Activated CD4-positive, alpha-beta memory T cell treated with anti-CD3 and anti-CD28 coated beads, Interleukin-2, amount 10 ng/mL, durations not matched to agents 7 days and 5 days (primary cell): ENCODE data around the gene FOXK2. TPM values are rescaled to one million over a fixed set of nuclear protein-coding genes. Genes with fewer than 3 reads are reported as not detected.

Experiments used
- CTCF ChIA-PET: fragments of 350-600 bp; sonication (Branson Sonifier 250); formaldehyde crosslinking; loops from one replicate; lab custom pipeline; 2021; ENCODE audit warnings: antibody characterized with exemption, inconsistent platforms; lab: Charles Lee
- POLR2A ChIA-PET: fragments of 350-600 bp; sonication (Branson Sonifier 250); formaldehyde crosslinking; loops from one replicate; lab custom pipeline; 2021; ENCODE audit warnings: antibody characterized with exemption; lab: Charles Lee
- DNase-seq: peaks from one replicate; pipeline ENCODE4 v3.0.0-alpha.2; 2020
- H3K27ac Mint-ChIP-seq: one replicate; pipeline ENCODE4 v1.8.0; 2021; ENCODE audit warnings: mild to moderate bottlenecking, mixed read lengths
- H3K27me3 Mint-ChIP-seq: one replicate; pipeline ENCODE4 v1.8.0; 2021; ENCODE audit warnings: mixed read lengths
- H3K36me3 Mint-ChIP-seq: one replicate; pipeline ENCODE4 v1.8.0; 2021; ENCODE audit warnings: low read depth, mixed read lengths
- H3K4me1 Mint-ChIP-seq: one replicate; pipeline ENCODE4 v1.8.0; 2021; ENCODE audit warnings: mixed read lengths
- H3K4me3 Mint-ChIP-seq: one replicate; pipeline ENCODE4 v1.8.0; 2021; ENCODE audit warnings: mild to moderate bottlenecking, mixed read lengths
- H3K9me3 Mint-ChIP-seq: one replicate; pipeline ENCODE4 v1.8.0; 2021; ENCODE audit warnings: mixed read lengths
- total RNA-seq, 2 experiments: library from RNA; stranded (reverse); gene quantifications; one replicate each; pipeline ENCODE4 v1.2.3, GENCODE V29; 2021

The FOXK2 gene
- total RNA-seq, 2 experiments from 2014 or later: 53.3 to 68.2 TPM

DNA sequence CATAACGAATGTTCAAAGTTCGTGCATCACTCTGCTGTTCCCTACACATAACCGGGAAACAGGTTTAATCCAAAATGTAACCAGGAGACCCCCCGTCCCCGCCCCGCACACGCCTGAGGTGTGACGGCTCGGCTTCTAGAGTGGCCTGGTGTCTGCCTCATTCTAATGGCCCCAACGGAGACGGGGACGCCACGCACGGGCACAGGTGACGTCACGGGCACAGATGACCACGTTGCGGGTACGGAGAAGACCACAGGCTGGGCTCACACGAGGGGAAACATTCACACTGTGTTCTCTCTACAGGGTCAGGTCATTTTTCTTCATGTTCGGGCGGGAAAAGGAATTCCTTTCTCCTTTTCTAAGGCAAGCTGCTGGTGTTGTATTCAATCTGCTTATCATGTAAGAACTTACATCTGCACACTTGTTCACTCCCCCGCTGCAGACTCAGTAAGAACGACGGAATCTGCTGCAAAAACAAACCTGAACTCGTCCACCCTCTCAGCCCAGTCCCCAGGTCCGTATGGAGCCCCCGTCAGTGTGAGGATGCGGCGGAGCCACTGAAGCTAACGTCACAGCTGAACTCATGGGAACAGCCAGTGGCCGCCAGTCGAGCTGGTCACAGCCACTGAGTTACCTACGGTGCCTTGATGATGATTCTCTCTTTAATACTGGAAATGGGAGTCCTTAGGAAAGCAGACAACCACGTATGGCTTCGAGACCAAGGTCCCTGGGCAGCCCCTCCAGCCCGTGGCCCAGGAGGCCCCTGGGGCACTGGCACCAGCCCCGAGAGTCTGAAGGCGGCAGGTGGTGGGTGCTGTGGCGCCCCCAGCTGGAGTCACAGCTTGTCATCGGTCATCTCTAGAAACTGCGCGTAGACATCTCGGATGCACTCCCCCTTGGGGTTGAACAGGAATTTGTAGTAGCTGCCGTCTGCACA lies 95.8 kb downstream of the FOXK2 start:
- Mint-ChIP-seq H3K4me1 (no peaks in the 10 kb centered on the region), H3K9me3 (no peaks in the 10 kb centered on the region), H3K4me3 (no peak overlapping the region), H3K27ac (no peak overlapping the region), H3K27me3 (no peaks in the 10 kb centered on the region), H3K36me3 (peaks cover 46% of the 10 kb centered on the region)
- CTCF ChIA-PET: interaction anchor here (0.6 kb wide), 1 partner anchor 8 kb away, joined by 3 read pairs; no protein-coding TSS in a partner anchor
- DNase-seq: no peak
- POLR2A ChIA-PET: no interaction called here

DNA sequence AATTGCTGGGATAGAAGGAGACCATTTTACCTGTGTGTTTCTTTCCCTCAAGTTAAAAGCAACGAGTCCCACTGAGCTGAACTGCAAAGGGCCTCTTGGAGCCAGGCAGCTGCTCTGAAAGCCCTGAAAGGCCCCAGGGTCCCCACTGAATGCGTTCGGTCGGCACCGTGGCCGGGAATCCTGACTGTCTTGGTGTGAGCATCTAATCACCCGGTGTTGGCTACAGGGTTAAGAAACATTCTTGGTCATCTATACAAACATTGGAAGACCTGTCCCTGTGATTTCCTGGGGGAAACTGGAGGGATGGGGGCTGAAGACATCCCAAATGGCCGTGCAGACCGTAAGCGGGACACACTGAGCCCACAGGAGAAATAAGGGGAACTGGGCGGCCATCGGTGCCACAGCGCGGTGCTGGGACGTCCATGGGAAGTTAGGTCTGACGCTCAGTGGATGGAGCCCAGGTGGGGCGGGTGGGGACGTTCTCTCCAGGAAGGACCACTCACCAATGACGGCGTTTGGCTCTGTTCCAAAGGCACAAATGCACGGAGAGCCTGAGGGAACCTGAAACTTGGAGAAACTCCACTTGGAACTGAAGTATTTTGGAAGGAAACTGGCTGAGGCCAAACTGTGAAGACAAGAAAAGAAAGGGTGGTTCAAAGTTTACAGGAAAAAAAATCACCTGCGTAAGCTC lies 96.6 kb downstream of the FOXK2 start:
- no peaks in the 10 kb centered on the region for H3K27me3 Mint-ChIP-seq
- ChIA-PET POLR2A (no interaction called here), CTCF (no interaction called here)
- no peak overlapping the region for H3K27ac Mint-ChIP-seq
- peaks cover 53% of the 10 kb centered on the region for H3K36me3 Mint-ChIP-seq
- H3K4me3 Mint-ChIP-seq: no peak overlapping the region
- no peaks in the 10 kb centered on the region for H3K4me1 Mint-ChIP-seq
- H3K9me3 Mint-ChIP-seq: no peaks in the 10 kb centered on the region
- DNase-seq: no peak

DNA sequence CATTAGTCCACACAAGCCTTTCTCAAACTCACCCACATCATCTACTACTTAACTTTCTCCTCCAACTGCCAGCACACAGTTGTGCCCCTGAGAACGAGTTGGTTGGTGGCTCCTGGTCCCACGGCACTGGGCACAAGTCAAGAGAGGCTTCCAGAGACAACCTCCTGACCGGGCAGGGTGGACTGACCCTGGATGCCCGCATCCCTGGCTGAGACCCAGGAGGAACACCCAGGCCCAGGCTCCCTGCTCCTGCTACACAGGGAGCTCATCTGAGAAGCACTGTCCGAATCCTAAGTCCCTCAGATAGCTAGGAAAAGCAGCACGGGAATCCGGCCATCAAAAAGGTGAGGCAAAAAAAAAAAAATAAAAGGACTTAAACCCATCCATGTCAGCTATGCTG lies 99.7 kb downstream of the FOXK2 start:
- H3K4me3 Mint-ChIP-seq: no peak overlapping the region
- no peaks in the 10 kb centered on the region for H3K4me1 Mint-ChIP-seq
- POLR2A ChIA-PET: interaction anchor here (0.6 kb wide), 1 partner anchor 29 kb away, joined by 3 read pairs; the partner anchor contains the start of gene WDR45B
- CTCF ChIA-PET: no interaction called here
- H3K27ac Mint-ChIP-seq: no peak overlapping the region
- H3K27me3 Mint-ChIP-seq: no peaks in the 10 kb centered on the region
- H3K36me3 Mint-ChIP-seq: peaks cover 62% of the 10 kb centered on the region
- no peaks in the 10 kb centered on the region for H3K9me3 Mint-ChIP-seq
- no peak for DNase-seq

DNA sequence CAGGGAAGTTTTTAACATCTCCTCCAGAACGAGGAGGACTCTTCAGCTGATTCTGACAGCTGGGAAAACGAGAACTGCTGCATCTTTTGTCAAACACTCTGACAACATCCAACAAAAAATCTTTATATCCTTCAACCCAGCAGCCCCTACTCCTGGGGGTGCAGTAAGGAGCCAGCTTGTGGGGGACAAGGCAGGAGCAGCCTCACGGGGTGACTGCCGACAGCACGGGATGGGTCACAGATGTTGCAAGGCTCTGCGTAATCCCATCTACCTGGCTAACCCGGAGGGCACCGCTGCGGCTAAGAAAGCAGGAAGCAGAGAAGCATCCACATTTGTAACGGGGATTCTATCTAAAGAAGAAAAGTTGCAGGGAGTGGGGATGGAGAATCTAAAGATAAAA lies 100.1 kb downstream of the FOXK2 start:
- H3K36me3 Mint-ChIP-seq: peaks cover 58% of the 10 kb centered on the region
- no peak for DNase-seq
- CTCF ChIA-PET: no interaction called here
- no peak overlapping the region for H3K4me3 Mint-ChIP-seq
- H3K4me1 Mint-ChIP-seq: no peaks in the 10 kb centered on the region
- POLR2A ChIA-PET: interaction anchor here (0.6 kb wide), 1 partner anchor 28 kb away, joined by 3 read pairs; the partner anchor contains the start of gene WDR45B
- no peaks in the 10 kb centered on the region for H3K27me3 Mint-ChIP-seq
- no peaks in the 10 kb centered on the region for H3K9me3 Mint-ChIP-seq
- H3K27ac Mint-ChIP-seq: peak overlapping the region; percentile 16

DNA sequence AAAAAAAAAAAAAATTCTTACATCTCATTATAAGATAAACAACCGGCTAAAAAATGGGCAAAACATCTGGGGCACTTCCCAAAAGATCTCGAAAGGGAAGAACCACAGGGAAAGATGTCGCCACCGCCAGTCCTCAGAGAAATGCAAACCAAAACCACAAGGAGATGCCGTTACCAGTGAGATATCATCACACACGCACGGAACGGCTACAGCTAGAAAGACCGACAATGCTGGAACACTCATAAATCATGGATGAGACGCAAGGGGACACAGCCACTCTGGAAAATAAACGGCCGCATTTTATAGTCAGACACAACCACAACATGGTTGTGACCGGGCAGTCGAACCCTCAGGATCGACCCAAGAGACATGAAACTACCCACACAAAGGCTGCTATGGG lies 104.2 kb downstream of the FOXK2 start:
- POLR2A ChIA-PET: no interaction called here
- DNase-seq: no peak
- CTCF ChIA-PET: no interaction called here
- H3K4me1 Mint-ChIP-seq: no peaks in the 10 kb centered on the region
- H3K36me3 Mint-ChIP-seq: peaks cover 55% of the 10 kb centered on the region
- H3K27ac Mint-ChIP-seq: no peak overlapping the region
- H3K27me3 Mint-ChIP-seq: no peaks in the 10 kb centered on the region
- no peaks in the 10 kb centered on the region for H3K9me3 Mint-ChIP-seq
- no peak overlapping the region for H3K4me3 Mint-ChIP-seq

DNA sequence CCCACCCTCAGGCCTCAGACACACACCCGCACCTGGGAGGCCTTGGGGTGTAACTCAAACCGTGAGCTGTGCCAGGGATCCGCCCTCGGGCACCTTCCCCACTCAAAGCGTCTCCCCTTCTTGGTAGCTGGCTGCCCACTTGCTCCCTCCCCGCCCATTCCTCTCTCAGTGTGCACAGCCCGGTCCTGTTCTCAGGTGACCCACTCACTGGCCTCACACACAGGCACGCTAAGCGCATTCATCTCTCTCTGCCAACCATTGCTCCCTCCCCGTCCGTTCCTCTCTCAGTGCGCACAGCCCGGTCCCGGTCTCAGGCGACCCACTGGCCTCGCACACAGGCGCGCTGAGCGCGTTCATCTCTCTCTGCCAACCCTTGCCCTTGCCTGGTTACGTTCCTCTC lies 107.9 kb downstream of the FOXK2 start:
- DNase-seq: no peak
- H3K27me3 Mint-ChIP-seq: no peaks in the 10 kb centered on the region
- no peaks in the 10 kb centered on the region for H3K9me3 Mint-ChIP-seq
- H3K4me3 Mint-ChIP-seq: no peak overlapping the region
- H3K27ac Mint-ChIP-seq: no peak overlapping the region
- H3K4me1 Mint-ChIP-seq: no peaks in the 10 kb centered on the region
- ChIA-PET CTCF (no interaction called here), POLR2A (no interaction called here)
- H3K36me3 Mint-ChIP-seq: peaks cover 44% of the 10 kb centered on the region

DNA sequence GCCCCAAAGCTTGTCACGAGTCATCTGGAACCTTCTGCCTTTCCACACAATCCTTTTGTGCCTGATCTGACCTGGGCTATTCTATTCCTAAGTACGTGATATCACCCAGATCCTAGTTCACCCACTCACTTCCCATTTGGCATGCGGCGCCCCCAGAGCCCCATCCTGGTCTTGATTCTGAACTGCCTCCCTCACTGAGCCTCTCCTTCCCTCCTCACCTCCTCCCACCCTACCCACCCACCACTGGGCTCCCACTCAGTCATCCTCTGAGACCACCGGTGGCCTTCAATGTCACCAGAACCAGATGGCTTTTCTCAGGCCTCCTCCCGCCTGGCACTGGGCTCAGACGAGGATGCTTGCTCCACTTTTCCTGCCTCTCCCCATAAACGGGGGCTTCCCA lies 110.2 kb downstream of the FOXK2 start:
- Mint-ChIP-seq H3K27me3 (no peaks in the 10 kb centered on the region), H3K4me1 (peaks cover 9% of the 10 kb centered on the region), H3K36me3 (peaks cover 45% of the 10 kb centered on the region), H3K27ac (no peak overlapping the region), H3K9me3 (no peaks in the 10 kb centered on the region), H3K4me3 (no peak overlapping the region)
- CTCF ChIA-PET: no interaction called here
- DNase-seq: no peak
- POLR2A ChIA-PET: no interaction called here

DNA sequence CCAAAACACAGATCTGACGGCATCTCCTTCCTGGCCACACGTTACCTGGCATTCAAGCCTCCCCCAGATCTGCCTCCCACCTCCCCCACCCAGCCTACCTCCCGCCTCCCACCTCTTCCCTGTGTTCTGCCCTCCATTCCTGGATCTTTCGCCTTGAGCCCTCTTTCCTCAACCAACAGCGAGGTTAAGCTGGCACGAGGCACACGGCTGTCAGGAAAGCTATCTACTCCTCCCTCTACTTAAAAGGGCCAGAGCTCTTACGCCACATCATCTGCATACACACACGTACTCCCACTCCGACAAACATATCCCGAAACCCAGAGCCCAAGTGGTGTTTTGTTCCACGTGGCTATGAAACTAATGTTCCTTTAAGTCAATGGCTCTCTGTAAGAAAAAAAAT lies 110.7 kb downstream of the FOXK2 start:
- DNase-seq: no peak
- Mint-ChIP-seq H3K9me3 (no peaks in the 10 kb centered on the region), H3K4me3 (no peak overlapping the region), H3K27ac (no peak overlapping the region), H3K36me3 (peaks cover 41% of the 10 kb centered on the region), H3K4me1 (peaks cover 10% of the 10 kb centered on the region), H3K27me3 (no peaks in the 10 kb centered on the region)
- ChIA-PET CTCF (no interaction called here), POLR2A (no interaction called here)

DNA sequence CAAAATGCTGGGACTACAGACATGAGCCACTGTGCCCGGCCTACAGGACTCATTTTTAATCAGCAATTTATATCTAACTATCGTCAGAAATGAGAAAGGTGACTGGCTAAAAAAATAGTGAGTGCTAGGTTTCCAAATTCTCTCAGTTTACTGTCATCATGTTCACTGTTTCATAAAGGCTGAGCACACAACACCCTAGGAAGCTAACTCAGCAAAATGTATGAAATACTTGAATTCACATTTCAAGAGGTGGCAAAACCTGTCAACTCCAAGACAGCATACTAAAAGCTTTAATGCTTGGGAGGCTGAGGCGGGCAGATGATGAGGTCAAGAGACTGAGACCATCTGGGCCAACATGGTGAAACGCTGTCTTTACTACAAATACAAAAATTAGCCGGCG lies 112.0 kb downstream of the FOXK2 start:
- no peak for DNase-seq
- POLR2A ChIA-PET: interaction anchor here (1.8 kb wide), 1 partner anchor 9 kb away, joined by 5 read pairs; no protein-coding TSS in a partner anchor
- H3K36me3 Mint-ChIP-seq: peaks cover 41% of the 10 kb centered on the region
- no peaks in the 10 kb centered on the region for H3K27me3 Mint-ChIP-seq
- peaks cover 14% of the 10 kb centered on the region for H3K4me1 Mint-ChIP-seq
- H3K4me3 Mint-ChIP-seq: no peak overlapping the region
- CTCF ChIA-PET: interaction anchor here (1.1 kb wide), 1 partner anchor 9 kb away, joined by 3 read pairs; no protein-coding TSS in a partner anchor
- H3K9me3 Mint-ChIP-seq: no peaks in the 10 kb centered on the region
- no peak overlapping the region for H3K27ac Mint-ChIP-seq

DNA sequence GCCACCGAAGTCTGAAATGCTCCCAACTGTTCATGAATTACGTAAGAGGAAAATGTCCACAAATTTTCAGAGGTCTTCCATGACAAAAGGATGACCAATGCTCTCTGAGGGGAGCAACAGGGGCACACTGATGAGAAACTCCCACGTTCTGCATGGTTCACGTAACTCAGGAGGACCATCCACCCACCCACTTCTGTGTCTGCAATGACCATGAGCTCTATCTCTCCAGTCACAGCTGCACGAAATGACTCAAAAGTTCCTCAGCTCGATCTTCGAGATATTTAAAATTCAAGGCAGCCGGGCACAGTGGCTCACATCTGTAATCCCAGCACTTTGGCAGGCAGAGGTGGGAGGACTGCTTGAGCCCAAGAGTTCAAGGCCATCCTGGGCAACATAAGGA lies 112.9 kb downstream of the FOXK2 start:
- H3K27me3 Mint-ChIP-seq: no peaks in the 10 kb centered on the region
- H3K36me3 Mint-ChIP-seq: peaks cover 40% of the 10 kb centered on the region
- ChIA-PET POLR2A (interaction anchor here (1.8 kb wide), 1 partner anchor 10 kb away, joined by 5 read pairs; no protein-coding TSS in a partner anchor), CTCF (interaction anchor here (0.6 to 1.1 kb wide), 2 partner anchors 10 to 284 kb away, joined by 3 read pairs; no protein-coding TSS in a partner anchor)
- H3K4me3 Mint-ChIP-seq: no peak overlapping the region
- H3K4me1 Mint-ChIP-seq: peaks cover 20% of the 10 kb centered on the region
- H3K9me3 Mint-ChIP-seq: no peaks in the 10 kb centered on the region
- DNase-seq: no peak
- H3K27ac Mint-ChIP-seq: no peak overlapping the region

DNA sequence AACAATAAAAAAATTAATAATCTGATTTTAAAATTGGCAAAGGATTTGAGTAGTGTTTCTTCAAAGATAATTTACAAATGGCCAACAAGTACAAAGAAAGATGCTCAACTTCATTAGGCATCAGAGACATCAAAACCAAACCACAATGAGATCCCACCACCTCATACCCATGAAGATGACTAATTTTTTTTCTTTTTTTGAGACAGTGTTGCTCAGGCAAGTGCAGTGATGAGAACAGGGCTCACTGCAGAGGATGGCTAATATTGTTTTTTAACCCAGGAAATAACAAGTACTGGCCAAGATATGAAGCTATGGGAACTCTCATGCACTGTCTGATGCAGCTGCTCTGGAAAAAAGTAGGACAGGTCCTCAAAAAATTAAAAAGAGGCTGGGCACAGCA lies 113.8 kb downstream of the FOXK2 start:
- no peaks in the 10 kb centered on the region for H3K9me3 Mint-ChIP-seq
- ChIA-PET POLR2A (no interaction called here), CTCF (no interaction called here)
- no peak for DNase-seq
- peaks cover 40% of the 10 kb centered on the region for H3K36me3 Mint-ChIP-seq
- H3K4me3 Mint-ChIP-seq: no peak overlapping the region
- H3K27ac Mint-ChIP-seq: no peak overlapping the region
- peaks cover 24% of the 10 kb centered on the region for H3K4me1 Mint-ChIP-seq
- no peaks in the 10 kb centered on the region for H3K27me3 Mint-ChIP-seq

DNA sequence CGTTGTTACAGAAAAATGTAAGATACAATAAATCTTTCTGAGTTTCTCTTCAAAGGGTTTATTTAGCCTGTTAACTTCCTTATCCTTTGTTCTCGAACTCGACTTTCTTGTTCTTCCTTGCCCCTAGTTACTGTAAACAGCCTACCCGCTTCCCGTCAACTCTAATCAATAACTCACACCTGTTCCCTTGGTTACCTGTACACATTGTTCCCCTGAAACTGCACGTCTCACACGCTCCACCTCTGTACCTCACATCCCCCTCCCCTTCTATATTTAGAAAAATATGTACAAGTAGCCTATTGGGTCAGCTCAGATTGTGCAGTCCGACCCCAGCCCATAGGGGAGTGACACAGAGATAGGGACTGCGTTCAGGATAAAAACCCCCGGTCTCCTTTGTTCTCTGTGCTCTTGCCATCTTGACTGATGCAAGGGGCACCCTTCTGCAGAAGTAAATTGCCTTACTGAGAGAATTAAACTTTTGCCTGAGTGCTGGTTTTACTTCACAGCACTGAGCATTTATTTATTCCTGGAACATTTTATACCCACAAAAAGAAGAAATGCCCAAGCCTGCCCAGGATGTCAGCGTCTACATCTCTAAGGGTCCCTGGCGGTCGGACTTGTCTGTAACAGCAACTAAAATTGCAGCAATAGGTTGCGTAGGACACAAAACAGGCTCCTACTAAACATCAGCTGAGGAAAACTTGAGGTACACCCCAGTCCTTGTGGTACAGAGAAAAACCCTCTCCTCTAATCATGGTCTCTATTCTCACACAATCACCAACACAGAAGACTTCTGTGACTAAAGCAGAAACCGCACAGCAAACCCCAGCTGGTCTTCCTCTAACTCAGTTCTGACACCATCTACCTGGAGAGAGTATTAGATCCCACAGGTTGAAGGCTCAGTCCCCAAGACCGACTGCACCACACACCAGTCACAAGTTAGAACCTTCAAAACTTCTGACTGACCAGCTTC lies 117.4 kb downstream of the FOXK2 start:
- ChIA-PET POLR2A (no interaction called here), CTCF (no interaction called here)
- H3K9me3 Mint-ChIP-seq: no peaks in the 10 kb centered on the region
- DNase-seq: no peak
- H3K4me3 Mint-ChIP-seq: no peak overlapping the region
- peaks cover 27% of the 10 kb centered on the region for H3K4me1 Mint-ChIP-seq
- H3K36me3 Mint-ChIP-seq: peaks cover 49% of the 10 kb centered on the region
- H3K27me3 Mint-ChIP-seq: no peaks in the 10 kb centered on the region
- peak overlapping the region; percentile 15 for H3K27ac Mint-ChIP-seq
